MM.1S (cell line): ENCODE measurements around the gene SMURF2.

ENCODE experiments used
- DNase-seq: peaks from one replicate; pipeline ENCODE4 v3.0.0-alpha.2; 2015
- H2AFZ ChIP-seq: fragments of 300-600 bp; sonication (generic); 2 replicates; pipeline ENCODE4 v1.6.0; 2016; ENCODE audit warnings: antibody characterized with exemption, low read length
- H3F3A ChIP-seq: fragments of 300-600 bp; sonication (generic); 2 replicates; pipeline ENCODE4 v1.6.1; 2016; ENCODE audit warnings: mild to moderate bottlenecking, antibody characterized with exemption, low read length, moderate library complexity, mixed read lengths; ENCODE audit not compliant: insufficient read depth
- H3K27ac ChIP-seq: fragments of 300-600 bp; sonication (generic); 2 replicates; pipeline ENCODE4 v1.5.1; 2016; ENCODE audit warnings: mild to moderate bottlenecking, low read length
- H3K27me3 ChIP-seq: fragments of 300-600 bp; sonication (generic); replicated peaks from 2 replicates; pipeline ENCODE4 v1.6.0; 2016; ENCODE audit warnings: low read length; ENCODE audit not compliant: insufficient read depth
- H3K36me3 ChIP-seq: fragments of 300-600 bp; sonication (generic); replicated peaks from 2 replicates; pipeline ENCODE4 v1.6.1; 2016; ENCODE audit warnings: mild to moderate bottlenecking, low read length, mixed read lengths; ENCODE audit not compliant: insufficient read depth
- H3K4me1 ChIP-seq: fragments of 300-600 bp; sonication (generic); 2 replicates; pipeline ENCODE4 v1.6.1; 2016; ENCODE audit warnings: low read length, mixed read lengths
- H3K4me2 ChIP-seq: fragments of 300-600 bp; sonication (generic); 2 replicates; pipeline ENCODE4 v1.6.0; 2016; ENCODE audit warnings: low read depth, low read length
- H3K4me3 ChIP-seq: fragments of 300-600 bp; sonication (generic); 2 replicates; pipeline ENCODE4 v1.5.1; 2016; ENCODE audit warnings: low read length, mixed read lengths
- H3K79me2 ChIP-seq: fragments of 300-600 bp; sonication (generic); 2 replicates; pipeline ENCODE4 v1.6.1; 2016; ENCODE audit warnings: mixed run types, low read length, mixed read lengths
- H3K9ac ChIP-seq: fragments of 300-600 bp; sonication (generic); 2 replicates; pipeline ENCODE4 v1.6.1; 2016; ENCODE audit warnings: low read length, mixed read lengths
- H3K9me2 ChIP-seq: fragments of 300-600 bp; sonication (generic); replicated peaks from 2 replicates; pipeline ENCODE4 v1.6.1; 2016; ENCODE audit warnings: mild to moderate bottlenecking, low read length, mixed read lengths; ENCODE audit not compliant: insufficient read depth
- H3K9me3 ChIP-seq: fragments of 300-600 bp; sonication (generic); replicated peaks from 2 replicates; pipeline ENCODE4 v1.6.1; 2016; ENCODE audit warnings: mild to moderate bottlenecking, low read length, mixed read lengths; ENCODE audit not compliant: insufficient read depth
- H4K20me1 ChIP-seq: fragments of 300-600 bp; sonication (generic); 2 replicates; pipeline ENCODE4 v1.6.1; 2016; ENCODE audit warnings: mild to moderate bottlenecking, low read length, moderate library complexity, mixed read lengths; ENCODE audit not compliant: insufficient read depth
- EZH2 ChIP-seq: fragments of 300-600 bp; sonication (generic); optimal IDR thresholded peaks from 2 replicates; pipeline ENCODE3; 2017; ENCODE audit warnings: low read depth, mild to moderate bottlenecking, antibody characterized with exemption, low read length, mixed read lengths
- EZH2phosphoT487 ChIP-seq: fragments of 300-600 bp; sonication (generic); IDR thresholded peaks from 2 replicates; pipeline ENCODE4 v1.6.1; 2018; ENCODE audit warnings: antibody characterized with exemption, low read length
- TF ChIP-seq, protein P1 (sequence below): fragments of 300-600 bp; sonication (generic); IDR thresholded peaks from 2 replicates; pipeline ENCODE4 v1.5.1; 2016; ENCODE audit warnings: antibody characterized with exemption, low read length, mixed read lengths

The SMURF2 gene

DNA sequence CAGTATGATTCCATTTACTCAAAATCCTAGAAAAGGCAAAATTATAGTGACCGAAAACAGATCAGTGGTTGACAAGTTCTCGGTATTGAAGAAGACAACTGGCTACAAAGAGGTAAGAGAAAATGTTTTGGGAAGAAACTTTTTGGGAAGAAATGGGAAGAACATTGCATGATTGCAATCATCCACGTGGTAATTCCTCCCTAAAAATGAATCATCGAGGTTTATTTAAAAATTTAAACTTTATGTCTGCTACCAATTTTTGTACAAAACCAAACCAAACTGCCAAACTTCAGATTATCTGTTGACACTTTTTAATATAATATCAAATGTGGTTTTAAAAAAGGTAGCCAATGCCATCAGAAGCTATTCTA, 8.1 kb downstream of the SMURF2 start:
- Histone ChIP-seq H3K9me2 (no peaks in the 10 kb centered on the region), H3K36me3 (no peaks in the 10 kb centered on the region), H3K9me3 (no peaks in the 10 kb centered on the region), H3K9ac (no peak overlapping the region), H3K4me2 (no peak overlapping the region), H3K27ac (no peak overlapping the region), H3K4me3 (no peak overlapping the region), H3F3A (no peaks in the 10 kb centered on the region), H2AFZ (no peak overlapping the region), H3K27me3 (no peaks in the 10 kb centered on the region), H3K4me1 (peaks cover under 1% of the 10 kb centered on the region), H3K79me2 (peaks cover 84% of the 10 kb centered on the region), H4K20me1 (0 out of 2 replicates have a peak, but pooled peaks cover 4% of the 10 kb centered on the region)
- TF ChIP-seq, protein P1, sequence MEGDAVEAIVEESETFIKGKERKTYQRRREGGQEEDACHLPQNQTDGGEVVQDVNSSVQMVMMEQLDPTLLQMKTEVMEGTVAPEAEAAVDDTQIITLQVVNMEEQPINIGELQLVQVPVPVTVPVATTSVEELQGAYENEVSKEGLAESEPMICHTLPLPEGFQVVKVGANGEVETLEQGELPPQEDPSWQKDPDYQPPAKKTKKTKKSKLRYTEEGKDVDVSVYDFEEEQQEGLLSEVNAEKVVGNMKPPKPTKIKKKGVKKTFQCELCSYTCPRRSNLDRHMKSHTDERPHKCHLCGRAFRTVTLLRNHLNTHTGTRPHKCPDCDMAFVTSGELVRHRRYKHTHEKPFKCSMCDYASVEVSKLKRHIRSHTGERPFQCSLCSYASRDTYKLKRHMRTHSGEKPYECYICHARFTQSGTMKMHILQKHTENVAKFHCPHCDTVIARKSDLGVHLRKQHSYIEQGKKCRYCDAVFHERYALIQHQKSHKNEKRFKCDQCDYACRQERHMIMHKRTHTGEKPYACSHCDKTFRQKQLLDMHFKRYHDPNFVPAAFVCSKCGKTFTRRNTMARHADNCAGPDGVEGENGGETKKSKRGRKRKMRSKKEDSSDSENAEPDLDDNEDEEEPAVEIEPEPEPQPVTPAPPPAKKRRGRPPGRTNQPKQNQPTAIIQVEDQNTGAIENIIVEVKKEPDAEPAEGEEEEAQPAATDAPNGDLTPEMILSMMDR = no peak
- TF ChIP-seq EZH2 (no peak), EZH2phosphoT487 (no peak)
- no peak for DNase-seq

DNA sequence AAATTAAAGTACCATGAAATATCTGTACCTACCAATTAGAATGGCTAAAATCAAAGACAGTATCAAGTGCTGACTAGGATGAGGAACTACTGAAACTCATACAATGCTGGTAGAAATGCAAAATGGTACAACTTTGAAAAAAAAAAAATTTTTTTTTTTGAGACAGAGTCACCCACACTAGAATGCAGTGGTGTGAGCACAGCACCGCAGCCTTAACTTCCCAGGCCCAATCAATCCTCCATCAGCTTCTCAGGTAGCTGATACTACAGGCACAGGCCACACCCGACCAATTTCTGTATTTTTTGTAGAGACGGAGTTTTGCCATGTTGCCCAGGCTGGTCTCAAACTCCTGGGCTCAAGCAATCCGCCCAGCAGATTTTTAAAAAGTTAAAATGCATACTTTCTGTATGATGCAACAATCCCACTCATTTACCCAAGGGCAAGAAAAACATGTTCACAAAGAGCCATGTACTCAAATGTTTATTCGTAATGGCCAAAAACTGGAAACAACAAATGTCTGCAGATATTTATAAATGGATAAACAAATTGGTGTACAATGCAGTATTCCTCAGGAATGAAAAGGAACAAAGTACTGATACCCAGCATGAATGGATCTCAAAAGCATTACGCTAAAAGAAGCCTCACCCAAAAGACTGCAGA, 8.7 kb downstream of the SMURF2 start:
- no peak for DNase-seq
- TF ChIP-seq, protein P1 = no peak
- TF ChIP-seq EZH2 (no peak), EZH2phosphoT487 (no peak)
- Histone ChIP-seq H4K20me1 (0 out of 2 replicates have a peak, but pooled peaks cover 4% of the 10 kb centered on the region), H3K79me2 (peaks cover 84% of the 10 kb centered on the region), H3K36me3 (no peaks in the 10 kb centered on the region), H3K4me3 (no peak overlapping the region), H3K9ac (no peak overlapping the region), H2AFZ (no peak overlapping the region), H3K4me2 (no peak overlapping the region), H3K9me3 (no peaks in the 10 kb centered on the region), H3K27ac (no peak overlapping the region), H3K9me2 (no peaks in the 10 kb centered on the region), H3F3A (no peaks in the 10 kb centered on the region; the same call in 1 of the 2 replicates), H3K27me3 (no peaks in the 10 kb centered on the region), H3K4me1 (peaks cover 4% of the 10 kb centered on the region)

DNA sequence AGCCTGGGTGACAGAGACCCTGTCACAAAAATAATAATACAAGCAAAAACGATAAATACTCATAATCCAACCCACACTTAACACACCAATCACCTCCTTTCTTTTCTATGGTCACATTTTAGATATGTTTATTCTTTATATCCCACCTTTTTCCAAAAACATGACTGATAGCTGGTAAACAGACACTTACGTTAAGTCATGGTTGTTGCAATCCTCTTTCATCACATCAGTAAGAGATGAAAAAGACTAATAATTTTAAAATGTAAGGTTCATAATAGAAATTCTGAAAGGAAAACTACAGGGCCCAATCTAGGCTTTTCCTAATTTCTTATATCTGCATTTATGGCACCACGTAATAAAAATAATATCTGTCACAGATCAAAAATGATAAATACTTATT, 10.2 kb downstream of the SMURF2 start:
- Histone ChIP-seq H3K4me1 (peaks cover 4% of the 10 kb centered on the region), H3K4me3 (no peak overlapping the region), H3K9me3 (no peaks in the 10 kb centered on the region), H3K79me2 (peaks cover 83% of the 10 kb centered on the region), H4K20me1 (0 out of 2 replicates have a peak, but pooled peaks cover 2% of the 10 kb centered on the region), H3K9me2 (no peaks in the 10 kb centered on the region), H2AFZ (no peak overlapping the region), H3K36me3 (no peaks in the 10 kb centered on the region), H3K27me3 (no peaks in the 10 kb centered on the region), H3K9ac (no peak overlapping the region), H3K27ac (no peak overlapping the region), H3F3A (no peaks in the 10 kb centered on the region; the same call in 1 of the 2 replicates), H3K4me2 (no peak overlapping the region)
- no peak for DNase-seq
- TF ChIP-seq EZH2phosphoT487 = no peak
- no peak for TF ChIP-seq EZH2
- TF ChIP-seq, protein P1 = no peak
